ENCODE data around the gene CDH20. TPM values are rescaled to one million over a fixed set of nuclear protein-coding genes. Genes with fewer than 3 reads are reported as not detected.

The CDH20 gene
- total RNA-seq, 1 experiment from 2014 or later: not detected

- ATAC-seq (no peak), DNase-seq (no peak)
These were observed 245.6 kb downstream of the CDH20 start for GRCh38 chr18:61578846-61579245.

GRCh38 chr18:61579581-61579980 lies 246.4 kb downstream of the CDH20 start:
- Histone ChIP-seq H3K27me3 (ENCODE audit: low read length) (peaks cover 10% of the 10 kb centered on the region; the same call in 1 of the 2 replicates), H3K36me3 (ENCODE audit: low read depth, low read length) (no peaks in the 10 kb centered on the region), H3K4me2 (ENCODE audit: low read length) (no peak overlapping the region), H3K9ac (ENCODE audit: low read length) (no peak overlapping the region), H2AFZ (ENCODE audit: low read length) (no peak overlapping the region), H4K20me1 (ENCODE audit: low read length) (no peaks in the 10 kb centered on the region), H3K27ac (ENCODE audit: low read length) (no peak overlapping the region), H3K9me3 (ENCODE audit: low read length) (no peaks in the 10 kb centered on the region), H3K79me2 (ENCODE audit: low read length) (no peaks in the 10 kb centered on the region), H3K4me3 (ENCODE audit: low read length) (no peak overlapping the region), H3F3A (ENCODE audit: low read length, unreplicated experiment) (no peaks in the 10 kb centered on the region), H3K4me1 (ENCODE audit: insufficient read depth, low read length) (peaks cover 3% of the 10 kb centered on the region; the same call in 1 of the 2 replicates), H3K9me2 (replicated peaks; ENCODE audit: low read length) (no peaks in the 10 kb centered on the region)
- DNase-seq (no peak), ATAC-seq (no peak)
- TF ChIP-seq EZH2 (IDR thresholded peaks at IDR 0.05; ENCODE audit: low read length, unreplicated experiment) (no peak), CTCF (conservative IDR thresholded peaks at IDR 0.05; ENCODE audit: low read depth, low read length) (no peak), EZH2phosphoT487 (IDR thresholded peaks at IDR 0.05; ENCODE audit: borderline replicate concordance, low read length) (no peak)
- CTCF ChIA-PET: no interaction called here
- intact Hi-C loops (cut with micrococcal nuclease): no loop called here
- POLR2A ChIA-PET (ENCODE audit: unreplicated experiment): no interaction called here
- BruUV-seq (replicated peaks): no TSS peak

More at GRCh38 chr18:61578846-61579245, 245.6 kb downstream of the CDH20 start:
- Histone ChIP-seq H3K9ac (ENCODE audit: low read length) (no peak overlapping the region), H3K79me2 (ENCODE audit: low read length) (no peaks in the 10 kb centered on the region), H3K4me1 (ENCODE audit: insufficient read depth, low read length) (peaks cover 3% of the 10 kb centered on the region; the same call in 1 of the 2 replicates), H3K27ac (ENCODE audit: low read length) (no peak overlapping the region), H3K4me3 (ENCODE audit: low read length) (no peak overlapping the region), H3K27me3 (ENCODE audit: low read length) (peaks cover 10% of the 10 kb centered on the region; the same call in 1 of the 2 replicates), H3K9me3 (ENCODE audit: low read length) (no peaks in the 10 kb centered on the region), H2AFZ (ENCODE audit: low read length) (no peak overlapping the region), H3F3A (ENCODE audit: low read length, unreplicated experiment) (no peaks in the 10 kb centered on the region), H4K20me1 (ENCODE audit: low read length) (no peaks in the 10 kb centered on the region), H3K4me2 (ENCODE audit: low read length) (no peak overlapping the region), H3K9me2 (replicated peaks; ENCODE audit: low read length) (no peaks in the 10 kb centered on the region), H3K36me3 (ENCODE audit: low read depth, low read length) (no peaks in the 10 kb centered on the region)
- intact Hi-C loops (cut with micrococcal nuclease): no loop called here
- no TSS peak for BruUV-seq (replicated peaks)
- CTCF ChIA-PET: no interaction called here
- TF ChIP-seq CTCF (conservative IDR thresholded peaks at IDR 0.05; ENCODE audit: low read depth, low read length) (no peak), EZH2 (IDR thresholded peaks at IDR 0.05; ENCODE audit: low read length, unreplicated experiment) (no peak), EZH2phosphoT487 (IDR thresholded peaks at IDR 0.05; ENCODE audit: borderline replicate concordance, low read length) (no peak)
- POLR2A ChIA-PET (ENCODE audit: unreplicated experiment): no interaction called here

GRCh38 chr18:61580046-61580445 lies 246.8 kb downstream of the CDH20 start:
- H3F3A ChIP-seq (ENCODE audit: low read length, unreplicated experiment): no peaks in the 10 kb centered on the region

More at GRCh38 chr18:61580046-61580445, 246.8 kb downstream of the CDH20 start:
- H3K27ac ChIP-seq (ENCODE audit: low read length): no peak overlapping the region
- H4K20me1 ChIP-seq (ENCODE audit: low read length): no peaks in the 10 kb centered on the region
- DNase-seq (no peak), ATAC-seq (no peak)
- no peak overlapping the region for H3K4me3 ChIP-seq (ENCODE audit: low read length)
- H3K79me2 ChIP-seq (ENCODE audit: low read length): no peaks in the 10 kb centered on the region
- no peaks in the 10 kb centered on the region for H3K9me2 ChIP-seq (replicated peaks; ENCODE audit: low read length)
- no peak overlapping the region for H2AFZ ChIP-seq (ENCODE audit: low read length)
- H3K36me3 ChIP-seq (ENCODE audit: low read depth, low read length): no peaks in the 10 kb centered on the region
- H3K9me3 ChIP-seq (ENCODE audit: low read length): no peaks in the 10 kb centered on the region
- intact Hi-C loops (cut with micrococcal nuclease): loop anchor here (10.0 kb wide), 1 partner anchor 315 kb away; the partner anchor contains the start of gene RNF152
- CTCF ChIA-PET: no interaction called here
- TF ChIP-seq EZH2 (IDR thresholded peaks at IDR 0.05; ENCODE audit: low read length, unreplicated experiment): no peak
- H3K9ac ChIP-seq (ENCODE audit: low read length): no peak overlapping the region
- POLR2A ChIA-PET (ENCODE audit: unreplicated experiment): no interaction called here
- no peak overlapping the region for H3K4me2 ChIP-seq (ENCODE audit: low read length)
- no TSS peak for BruUV-seq (replicated peaks)
- H3K27me3 ChIP-seq (ENCODE audit: low read length): peaks cover 10% of the 10 kb centered on the region; the same call in 1 of the 2 replicates
- H3K4me1 ChIP-seq (ENCODE audit: insufficient read depth, low read length): peaks cover 3% of the 10 kb centered on the region; the same call in 1 of the 2 replicates
